Measurements from ENCODE around the gene CD164. TPM values are rescaled to one million over a fixed set of nuclear protein-coding genes. Genes with fewer than 3 reads are reported as not detected.
"Not testable (repeated sequence)": the region's sequence is repeated elsewhere in the genome, so short reads cannot be mapped to it uniquely, and the experiment has no call there.

Gene CD164
- total RNA-seq, 2 experiments from 2014 or later, result 270 to 275 TPM

- CTCF ChIA-PET, result interaction anchor here (0.6 kb wide), 2 partner anchors 56 to 67 kb away, joined by 3 to 4 read pairs; no protein-coding TSS in a partner anchor
- H3K9me3 Mint-ChIP-seq; H3K27me3 Mint-ChIP-seq; POLR2A ChIA-PET; H3K4me1 Mint-ChIP-seq; H3K36me3 Mint-ChIP-seq (ENCODE audit: low read depth); DNase-seq; H3K4me3 Mint-ChIP-seq: not testable (repeated sequence)
- H3K27ac Mint-ChIP-seq, result peak overlapping the region; percentile 46
Observed at GRCh38 chr6:109333870-109334269, 48.4 kb downstream of the CD164 start.

DNA sequence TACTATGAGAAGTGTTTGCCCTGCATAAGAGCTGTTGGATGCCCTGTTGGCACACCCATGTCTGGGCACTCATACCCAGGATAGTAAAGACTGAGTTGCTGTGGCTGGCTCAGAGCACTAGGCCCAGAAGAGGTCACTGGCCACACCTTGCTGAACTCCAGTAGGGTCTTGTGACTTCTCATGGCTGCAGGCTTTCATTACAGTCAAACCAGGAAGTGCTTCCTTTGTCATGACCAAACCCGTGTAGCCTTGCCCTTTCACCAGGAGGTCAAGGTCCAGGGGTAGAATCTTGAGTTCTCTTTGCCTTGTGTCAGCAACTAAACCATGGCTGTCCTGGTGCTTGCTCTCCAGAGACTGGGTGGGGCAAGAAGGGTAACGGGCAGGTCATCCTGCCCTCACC lies 49.5 kb downstream of the CD164 start:
- ChIA-PET POLR2A (no interaction called here), CTCF (interaction anchor here (1.4 to 1.5 kb wide), 2 partner anchors 8 to 13 kb away, joined by 3 read pairs; no protein-coding TSS in a partner anchor)
- no peak for DNase-seq
- Mint-ChIP-seq H3K4me3 (no peak overlapping the region), H3K4me1 (peaks cover 4% of the 10 kb centered on the region), H3K36me3 (ENCODE audit: low read depth) (no peaks in the 10 kb centered on the region), H3K9me3 (no peaks in the 10 kb centered on the region), H3K27ac (no peak overlapping the region), H3K27me3 (no peaks in the 10 kb centered on the region)

GRCh38 chr6:109331081-109331480 lies 51.2 kb downstream of the CD164 start:
- no peaks in the 10 kb centered on the region for H3K36me3 Mint-ChIP-seq (ENCODE audit: low read depth)
- no peaks in the 10 kb centered on the region for H3K9me3 Mint-ChIP-seq
- H3K4me3 Mint-ChIP-seq, result no peak overlapping the region
- peaks cover 4% of the 10 kb centered on the region for H3K4me1 Mint-ChIP-seq
- POLR2A ChIA-PET, result no interaction called here
- CTCF ChIA-PET, result no interaction called here
- no peaks in the 10 kb centered on the region for H3K27me3 Mint-ChIP-seq
- DNase-seq, result no peak
- no peak overlapping the region for H3K27ac Mint-ChIP-seq

- Mint-ChIP-seq H3K4me1 (peaks cover 4% of the 10 kb centered on the region), H3K9me3 (no peaks in the 10 kb centered on the region), H3K36me3 (ENCODE audit: low read depth) (no peaks in the 10 kb centered on the region), H3K27ac (no peak overlapping the region), H3K27me3 (no peaks in the 10 kb centered on the region), H3K4me3 (no peak overlapping the region)
- CTCF ChIA-PET, result no interaction called here
- POLR2A ChIA-PET, result no interaction called here
- DNase-seq, result no peak
Observed at GRCh38 chr6:109330263-109330662, 52.0 kb downstream of the CD164 start.

- H3K27ac Mint-ChIP-seq, result no peak overlapping the region
- no peaks in the 10 kb centered on the region for H3K36me3 Mint-ChIP-seq (ENCODE audit: low read depth)
- H3K4me1 Mint-ChIP-seq, result peaks cover 4% of the 10 kb centered on the region
- CTCF ChIA-PET, result no interaction called here
- DNase-seq, result no peak
- H3K4me3 Mint-ChIP-seq, result no peak overlapping the region
- no peaks in the 10 kb centered on the region for H3K27me3 Mint-ChIP-seq
- no peaks in the 10 kb centered on the region for H3K9me3 Mint-ChIP-seq
- POLR2A ChIA-PET, result no interaction called here
Observed at GRCh38 chr6:109328629-109329028, 53.6 kb downstream of the CD164 start.

DNA sequence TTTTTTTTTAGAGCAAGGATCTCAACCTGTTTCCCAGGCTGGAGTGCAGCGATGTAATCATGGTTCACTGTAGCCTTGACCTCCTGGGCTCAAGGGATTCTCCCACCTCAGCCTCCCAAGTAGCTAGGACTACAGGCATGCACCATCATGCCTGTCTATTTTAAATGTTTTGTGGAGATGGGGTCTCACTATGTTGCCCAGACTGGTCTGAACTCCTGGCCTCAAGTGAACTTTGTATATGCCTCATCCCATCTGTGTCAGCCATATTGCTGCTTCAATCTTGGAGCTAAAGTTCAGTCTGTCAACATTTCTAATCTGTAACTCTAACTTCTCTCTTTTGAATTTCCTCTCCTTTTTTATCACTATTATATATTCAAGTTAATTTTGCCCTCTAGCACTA lies 54.3 kb downstream of the CD164 start:
- peaks cover under 1% of the 10 kb centered on the region for H3K9me3 Mint-ChIP-seq
- ChIA-PET CTCF (interaction anchor here (0.7 kb wide), 1 partner anchor 70 kb away, joined by 3 read pairs; no protein-coding TSS in a partner anchor), POLR2A (no interaction called here)
- H3K4me1 Mint-ChIP-seq, result peaks cover 8% of the 10 kb centered on the region
- no peak overlapping the region for H3K27ac Mint-ChIP-seq
- H3K27me3 Mint-ChIP-seq, result no peaks in the 10 kb centered on the region
- H3K36me3 Mint-ChIP-seq (ENCODE audit: low read depth), result no peaks in the 10 kb centered on the region
- no peak overlapping the region for H3K4me3 Mint-ChIP-seq
- DNase-seq, result no peak

GRCh38 chr6:109327491-109327890 lies 54.8 kb downstream of the CD164 start:
- POLR2A ChIA-PET, result no interaction called here
- CTCF ChIA-PET, result interaction anchor here (0.7 kb wide), 1 partner anchor 69 kb away, joined by 3 read pairs; no protein-coding TSS in a partner anchor
- Mint-ChIP-seq H3K9me3 (peaks cover 2% of the 10 kb centered on the region), H3K4me3 (no peak overlapping the region), H3K36me3 (ENCODE audit: low read depth) (no peaks in the 10 kb centered on the region), H3K27me3 (no peaks in the 10 kb centered on the region), H3K27ac (no peak overlapping the region), H3K4me1 (peaks cover 12% of the 10 kb centered on the region)
- no peak for DNase-seq

GRCh38 chr6:109326351-109326750 lies 55.9 kb downstream of the CD164 start:
- ChIA-PET CTCF (interaction anchor here (0.5 kb wide), 1 partner anchor 269 kb away, joined by 4 read pairs; no protein-coding TSS in a partner anchor), POLR2A (no interaction called here)
- Mint-ChIP-seq H3K4me1 (peaks cover 14% of the 10 kb centered on the region), H3K27me3 (no peaks in the 10 kb centered on the region), H3K27ac (no peak overlapping the region), H3K36me3 (ENCODE audit: low read depth) (no peaks in the 10 kb centered on the region), H3K9me3 (peaks cover 2% of the 10 kb centered on the region), H3K4me3 (no peak overlapping the region)
- no peak for DNase-seq

DNA sequence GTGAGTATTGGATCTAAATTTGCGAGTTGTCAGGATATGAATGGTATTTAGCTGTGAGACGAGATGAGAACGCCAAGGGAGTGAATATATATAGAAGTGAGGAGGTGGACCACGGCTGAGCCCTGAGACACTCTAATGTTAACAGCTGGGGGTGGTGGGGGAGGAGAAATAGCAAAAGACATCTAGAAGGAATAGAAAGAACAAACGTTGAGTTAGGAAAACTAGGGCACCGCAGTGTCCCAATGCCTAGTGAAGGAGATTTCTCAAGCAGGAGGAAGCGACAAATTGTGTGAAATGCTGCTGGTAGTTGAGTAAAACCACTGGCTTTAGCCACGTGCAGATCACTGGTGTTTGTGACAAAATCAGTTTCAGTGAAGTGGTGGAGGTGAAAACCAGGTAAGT lies 56.9 kb downstream of the CD164 start:
- no peak overlapping the region for H3K4me3 Mint-ChIP-seq
- no peak overlapping the region for H3K27ac Mint-ChIP-seq
- ChIA-PET CTCF (no interaction called here), POLR2A (no interaction called here)
- H3K4me1 Mint-ChIP-seq, result peaks cover 14% of the 10 kb centered on the region
- H3K27me3 Mint-ChIP-seq, result no peaks in the 10 kb centered on the region
- no peaks in the 10 kb centered on the region for H3K36me3 Mint-ChIP-seq (ENCODE audit: low read depth)
- H3K9me3 Mint-ChIP-seq, result peaks cover 5% of the 10 kb centered on the region
- DNase-seq, result no peak

DNA sequence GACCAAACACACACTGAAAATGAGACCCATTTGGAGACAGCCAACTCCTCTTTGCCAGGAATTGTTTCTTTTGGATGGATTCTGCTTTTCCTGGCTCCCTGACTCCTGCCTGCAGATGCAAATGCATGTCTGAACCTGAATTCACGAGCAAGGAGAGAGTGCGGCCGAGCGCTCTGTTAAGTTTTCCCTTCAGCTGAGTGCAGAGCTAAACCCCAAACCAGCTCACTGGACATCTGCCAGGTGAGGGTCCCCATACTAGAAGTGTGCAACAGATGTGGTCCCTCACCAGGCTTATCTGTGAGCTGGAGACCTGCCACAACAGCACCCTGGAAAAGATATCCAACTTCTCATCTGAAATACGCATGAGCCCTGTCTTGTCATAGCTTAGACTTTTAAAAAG lies 59.0 kb downstream of the CD164 start:
- Mint-ChIP-seq H3K36me3 (ENCODE audit: low read depth) (no peaks in the 10 kb centered on the region), H3K4me1 (peaks cover 11% of the 10 kb centered on the region), H3K9me3 (peaks cover 5% of the 10 kb centered on the region), H3K27ac (no peak overlapping the region), H3K27me3 (no peaks in the 10 kb centered on the region), H3K4me3 (no peak overlapping the region)
- ChIA-PET POLR2A (no interaction called here), CTCF (interaction anchor here (1.0 kb wide), 1 partner anchor 25 kb away, joined by 3 read pairs; no protein-coding TSS in a partner anchor)
- DNase-seq, result no peak

GRCh38 chr6:109322825-109323224 lies 59.4 kb downstream of the CD164 start:
- peaks cover 5% of the 10 kb centered on the region for H3K9me3 Mint-ChIP-seq
- no peaks in the 10 kb centered on the region for H3K36me3 Mint-ChIP-seq (ENCODE audit: low read depth)
- ChIA-PET POLR2A (no interaction called here), CTCF (interaction anchor here (1.0 kb wide), 1 partner anchor 25 kb away, joined by 3 read pairs; no protein-coding TSS in a partner anchor)
- H3K27ac Mint-ChIP-seq, result no peak overlapping the region
- DNase-seq, result no peak
- H3K4me3 Mint-ChIP-seq, result no peak overlapping the region
- H3K27me3 Mint-ChIP-seq, result no peaks in the 10 kb centered on the region
- H3K4me1 Mint-ChIP-seq, result peaks cover 11% of the 10 kb centered on the region

GRCh38 chr6:109321752-109322151 lies 60.5 kb downstream of the CD164 start:
- ChIA-PET CTCF (no interaction called here), POLR2A (no interaction called here)
- no peak for DNase-seq
- Mint-ChIP-seq H3K4me3 (no peak overlapping the region), H3K4me1 (peaks cover 11% of the 10 kb centered on the region), H3K36me3 (ENCODE audit: low read depth) (no peaks in the 10 kb centered on the region), H3K27me3 (no peaks in the 10 kb centered on the region), H3K9me3 (peaks cover 5% of the 10 kb centered on the region), H3K27ac (no peak overlapping the region)

- Mint-ChIP-seq H3K27me3 (no peaks in the 10 kb centered on the region), H3K4me1 (peaks cover 11% of the 10 kb centered on the region), H3K9me3 (peaks cover 5% of the 10 kb centered on the region), H3K27ac (no peak overlapping the region), H3K36me3 (ENCODE audit: low read depth) (no peaks in the 10 kb centered on the region), H3K4me3 (no peak overlapping the region)
- ChIA-PET POLR2A (no interaction called here), CTCF (interaction anchor here (1.2 kb wide), 1 partner anchor 13 kb away, joined by 3 read pairs; no protein-coding TSS in a partner anchor)
- no peak for DNase-seq
Observed at GRCh38 chr6:109320072-109320471, 62.2 kb downstream of the CD164 start.

GRCh38 chr6:109318328-109318876 lies 63.9 kb downstream of the CD164 start:
- Mint-ChIP-seq H3K36me3 (ENCODE audit: low read depth) (no peaks in the 10 kb centered on the region), H3K9me3 (peaks cover 5% of the 10 kb centered on the region), H3K4me3 (no peak overlapping the region), H3K27ac (no peak overlapping the region), H3K4me1 (peaks cover 11% of the 10 kb centered on the region), H3K27me3 (no peaks in the 10 kb centered on the region)
- no peak for DNase-seq
- ChIA-PET POLR2A (no interaction called here), CTCF (interaction anchor here (1.7 kb wide), 1 partner anchor 25 kb away, joined by 3 read pairs; no protein-coding TSS in a partner anchor)

All from activated CD4-positive, alpha-beta T cell treated with anti-CD3 and anti-CD28 coated beads, Interleukin-2, amount 10 ng/mL, durations not matched to agents 7 days and 5 days (primary cell).